Neutrophil (primary cell): Measurements from ENCODE around the gene ADORA1.

ENCODE experiments used
- H3K27ac ChIP-seq: fragments of 200-600 bp; sonication (generic); 2 replicates; pipeline ENCODE4 v1.5.1; 2016; ENCODE audit warnings: mild to moderate bottlenecking, moderate library complexity
- H3K27me3 ChIP-seq: fragments of 200-600 bp; sonication (generic); 2 replicates; pipeline ENCODE4 v1.6.0; 2016; ENCODE audit warnings: mild to moderate bottlenecking
- H3K36me3 ChIP-seq: fragments of 200-600 bp; sonication (generic); 2 replicates; pipeline ENCODE4 v1.5.1; 2017
- H3K4me1 ChIP-seq, 2 experiments: fragments of 200-600 bp in 1 of 2; sonication (generic) in 1 of 2; 1 replicate in 1 of 2; 2 replicates in 1 of 2; pipeline versions ENCODE4 v1.5.1 to v1.6.1; 2013 to 2016; ENCODE audit warnings: low read depth in 1 of 2, low read length in 1 of 2, mild to moderate bottlenecking in 1 of 2, moderate library complexity in 1 of 2; ENCODE audit not compliant: control insufficient read depth in 1 of 2, insufficient read depth in 1 of 2
- H3K4me3 ChIP-seq, 2 experiments: fragments of 200-600 bp in 1 of 2; sonication (generic) in 1 of 2; 1 replicate in 1 of 2; 2 replicates in 1 of 2; pipeline ENCODE4 v1.5.1; 2013 to 2016; ENCODE audit warnings: low read depth in 1 of 2, low read length in 1 of 2, mild to moderate bottlenecking in 1 of 2, moderate library complexity in 1 of 2
- H3K9me3 ChIP-seq: fragments of 200-600 bp; sonication (generic); 2 replicates; pipeline ENCODE4 v1.5.1; 2016
- TF ChIP-seq, protein P1 (sequence below): fragments of 200-600 bp; sonication (generic); IDR thresholded peaks from 2 replicates; pipeline ENCODE4 v1.5.1; 2016; ENCODE audit warnings: antibody characterized with exemption

Gene ADORA1

DNA sequence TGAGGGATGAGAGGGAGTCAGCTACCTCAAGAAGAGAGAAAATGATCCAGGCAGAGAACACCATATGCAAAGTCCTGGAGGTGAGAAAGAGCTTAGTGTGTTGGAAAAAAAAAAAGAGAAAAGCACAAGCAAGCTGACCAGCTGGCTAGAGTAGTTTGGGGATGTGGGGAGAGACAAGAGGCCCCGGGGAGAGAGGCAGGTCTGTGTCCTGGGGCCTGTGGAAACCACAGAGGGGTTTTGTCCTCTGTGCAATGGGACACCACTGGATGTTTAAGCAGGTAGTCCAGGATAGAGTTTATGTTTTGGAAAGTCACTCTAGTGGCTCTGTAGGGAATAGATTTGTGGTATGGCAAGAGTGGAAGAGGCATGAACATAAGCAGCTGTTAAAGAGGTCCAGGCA, 73.4 kb downstream of the ADORA1 start:
- TF ChIP-seq, protein P1, sequence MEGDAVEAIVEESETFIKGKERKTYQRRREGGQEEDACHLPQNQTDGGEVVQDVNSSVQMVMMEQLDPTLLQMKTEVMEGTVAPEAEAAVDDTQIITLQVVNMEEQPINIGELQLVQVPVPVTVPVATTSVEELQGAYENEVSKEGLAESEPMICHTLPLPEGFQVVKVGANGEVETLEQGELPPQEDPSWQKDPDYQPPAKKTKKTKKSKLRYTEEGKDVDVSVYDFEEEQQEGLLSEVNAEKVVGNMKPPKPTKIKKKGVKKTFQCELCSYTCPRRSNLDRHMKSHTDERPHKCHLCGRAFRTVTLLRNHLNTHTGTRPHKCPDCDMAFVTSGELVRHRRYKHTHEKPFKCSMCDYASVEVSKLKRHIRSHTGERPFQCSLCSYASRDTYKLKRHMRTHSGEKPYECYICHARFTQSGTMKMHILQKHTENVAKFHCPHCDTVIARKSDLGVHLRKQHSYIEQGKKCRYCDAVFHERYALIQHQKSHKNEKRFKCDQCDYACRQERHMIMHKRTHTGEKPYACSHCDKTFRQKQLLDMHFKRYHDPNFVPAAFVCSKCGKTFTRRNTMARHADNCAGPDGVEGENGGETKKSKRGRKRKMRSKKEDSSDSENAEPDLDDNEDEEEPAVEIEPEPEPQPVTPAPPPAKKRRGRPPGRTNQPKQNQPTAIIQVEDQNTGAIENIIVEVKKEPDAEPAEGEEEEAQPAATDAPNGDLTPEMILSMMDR, result no peak
- H3K27ac ChIP-seq, result peak overlapping the region; percentile 96

GRCh38 chr1:203201516-203202205, 74.1 kb downstream of the ADORA1 start:
- Histone ChIP-seq H3K4me1 (peaks cover 65 to 71% of the 10 kb centered on the region in 2 experiments), H3K27ac (peak overlapping the region; percentile 96)

More for the DNA sequence above, 73.4 kb downstream of the ADORA1 start:
- no peaks in the 10 kb centered on the region for H3K36me3 ChIP-seq
- peaks cover 65 to 71% of the 10 kb centered on the region in 2 experiments for H3K4me1 ChIP-seq
- H3K27me3 ChIP-seq, result no peaks in the 10 kb centered on the region
- H3K9me3 ChIP-seq, result no peaks in the 10 kb centered on the region
- peak overlapping the region in 1 of 2 experiments; percentile 37 for H3K4me3 ChIP-seq

DNA sequence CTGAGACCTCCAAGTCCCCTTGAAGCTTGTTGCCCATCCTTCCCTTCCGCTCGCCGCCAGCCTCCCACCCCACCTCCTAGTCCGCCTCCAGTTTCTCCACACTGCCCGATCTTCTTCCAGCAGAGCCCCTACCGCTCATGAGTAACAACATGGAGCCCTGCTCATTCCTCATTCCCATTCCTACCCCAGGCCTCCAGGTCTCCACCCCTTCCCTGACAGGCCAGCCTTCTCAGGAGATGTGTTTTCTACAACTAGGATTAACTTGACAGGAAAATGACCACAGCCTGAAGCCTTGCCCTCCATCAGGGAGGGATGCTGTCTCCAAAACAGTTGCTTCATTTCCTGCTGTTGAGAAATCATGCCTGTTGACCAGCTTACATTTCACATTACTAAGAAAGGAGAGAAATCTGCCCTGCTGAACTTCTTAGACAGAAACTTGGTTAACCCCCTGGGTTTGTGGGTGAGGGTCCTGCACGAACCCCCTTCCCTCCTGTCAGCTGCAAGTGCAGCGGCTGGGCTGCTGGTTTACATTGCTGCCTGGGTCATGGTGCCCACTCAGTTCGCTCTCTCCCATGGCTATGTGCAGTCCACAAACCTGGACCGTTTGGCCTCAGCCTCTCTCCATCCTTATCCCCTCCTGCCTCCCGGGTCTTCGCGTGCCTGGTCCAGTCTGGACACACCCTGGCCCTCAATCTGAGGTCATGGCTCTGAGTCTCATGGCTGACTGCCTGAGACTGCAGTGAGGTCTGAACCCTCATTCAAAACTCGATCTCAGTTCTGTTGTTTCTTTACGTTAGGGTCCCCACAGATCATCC, 75.1 kb downstream of the ADORA1 start:
- Histone ChIP-seq H3K4me3 (peak overlapping the region; percentile 61 to 62), H3K36me3 (no peaks in the 10 kb centered on the region), H3K4me1 (peaks cover 65 to 71% of the 10 kb centered on the region in 2 experiments), H3K27ac (peak overlapping the region; percentile 96), H3K9me3 (no peaks in the 10 kb centered on the region), H3K27me3 (no peaks in the 10 kb centered on the region)
- TF ChIP-seq, protein P1, result no peak

More at GRCh38 chr1:203201516-203202205, 74.1 kb downstream of the ADORA1 start:
- Histone ChIP-seq H3K27me3 (no peaks in the 10 kb centered on the region), H3K9me3 (no peaks in the 10 kb centered on the region), H3K4me3 (peak overlapping the region; percentile 61 to 62), H3K36me3 (no peaks in the 10 kb centered on the region)
- TF ChIP-seq, protein P1, result no peak

- no peaks in the 10 kb centered on the region for H3K36me3 ChIP-seq
- TF ChIP-seq, protein P1, result no peak
- peaks cover 57 to 62% of the 10 kb centered on the region in 2 experiments for H3K4me1 ChIP-seq
These were observed 77.2 kb downstream of the ADORA1 start for GRCh38 chr1:203204756-203205155.

GRCh38 chr1:203206129-203206687, 78.7 kb downstream of the ADORA1 start:
- TF ChIP-seq, protein P1, result no peak
- Histone ChIP-seq H3K36me3 (no peaks in the 10 kb centered on the region), H3K27me3 (no peaks in the 10 kb centered on the region), H3K27ac (no peak overlapping the region), H3K4me3 (no peak overlapping the region), H3K9me3 (no peaks in the 10 kb centered on the region), H3K4me1 (peaks cover 43 to 47% of the 10 kb centered on the region in 2 experiments)

More at GRCh38 chr1:203204756-203205155, 77.2 kb downstream of the ADORA1 start:
- no peak overlapping the region for H3K4me3 ChIP-seq
- no peaks in the 10 kb centered on the region for H3K27me3 ChIP-seq
- no peaks in the 10 kb centered on the region for H3K9me3 ChIP-seq
- peak overlapping the region; percentile 10 for H3K27ac ChIP-seq
